MM.1S (cell line): Measurements from ENCODE around the gene IL27RA.
A peak's percentile ranks its signal among the peaks of the same experiment; 100 is the strongest.

ENCODE experiments used
- DNase-seq: peaks from one replicate; pipeline ENCODE4 v3.0.0-alpha.2; 2015
- H2AFZ ChIP-seq: fragments of 300-600 bp; sonication (generic); 2 replicates; pipeline ENCODE4 v1.6.0; 2016; ENCODE audit warnings: antibody characterized with exemption, low read length
- H3F3A ChIP-seq: fragments of 300-600 bp; sonication (generic); 2 replicates; pipeline ENCODE4 v1.6.1; 2016; ENCODE audit warnings: mild to moderate bottlenecking, antibody characterized with exemption, low read length, moderate library complexity, mixed read lengths; ENCODE audit not compliant: insufficient read depth
- H3K27ac ChIP-seq: fragments of 300-600 bp; sonication (generic); 2 replicates; pipeline ENCODE4 v1.5.1; 2016; ENCODE audit warnings: mild to moderate bottlenecking, low read length
- H3K27me3 ChIP-seq: fragments of 300-600 bp; sonication (generic); replicated peaks from 2 replicates; pipeline ENCODE4 v1.6.0; 2016; ENCODE audit warnings: low read length; ENCODE audit not compliant: insufficient read depth
- H3K36me3 ChIP-seq: fragments of 300-600 bp; sonication (generic); replicated peaks from 2 replicates; pipeline ENCODE4 v1.6.1; 2016; ENCODE audit warnings: mild to moderate bottlenecking, low read length, mixed read lengths; ENCODE audit not compliant: insufficient read depth
- H3K4me1 ChIP-seq: fragments of 300-600 bp; sonication (generic); 2 replicates; pipeline ENCODE4 v1.6.1; 2016; ENCODE audit warnings: low read length, mixed read lengths
- H3K4me2 ChIP-seq: fragments of 300-600 bp; sonication (generic); 2 replicates; pipeline ENCODE4 v1.6.0; 2016; ENCODE audit warnings: low read depth, low read length
- H3K4me3 ChIP-seq: fragments of 300-600 bp; sonication (generic); 2 replicates; pipeline ENCODE4 v1.5.1; 2016; ENCODE audit warnings: low read length, mixed read lengths
- H3K79me2 ChIP-seq: fragments of 300-600 bp; sonication (generic); 2 replicates; pipeline ENCODE4 v1.6.1; 2016; ENCODE audit warnings: mixed run types, low read length, mixed read lengths
- H3K9ac ChIP-seq: fragments of 300-600 bp; sonication (generic); 2 replicates; pipeline ENCODE4 v1.6.1; 2016; ENCODE audit warnings: low read length, mixed read lengths
- H3K9me2 ChIP-seq: fragments of 300-600 bp; sonication (generic); replicated peaks from 2 replicates; pipeline ENCODE4 v1.6.1; 2016; ENCODE audit warnings: mild to moderate bottlenecking, low read length, mixed read lengths; ENCODE audit not compliant: insufficient read depth
- H3K9me3 ChIP-seq: fragments of 300-600 bp; sonication (generic); replicated peaks from 2 replicates; pipeline ENCODE4 v1.6.1; 2016; ENCODE audit warnings: mild to moderate bottlenecking, low read length, mixed read lengths; ENCODE audit not compliant: insufficient read depth
- H4K20me1 ChIP-seq: fragments of 300-600 bp; sonication (generic); 2 replicates; pipeline ENCODE4 v1.6.1; 2016; ENCODE audit warnings: mild to moderate bottlenecking, low read length, moderate library complexity, mixed read lengths; ENCODE audit not compliant: insufficient read depth
- EZH2 ChIP-seq: fragments of 300-600 bp; sonication (generic); optimal IDR thresholded peaks from 2 replicates; pipeline ENCODE3; 2017; ENCODE audit warnings: low read depth, mild to moderate bottlenecking, antibody characterized with exemption, low read length, mixed read lengths
- EZH2phosphoT487 ChIP-seq: fragments of 300-600 bp; sonication (generic); IDR thresholded peaks from 2 replicates; pipeline ENCODE4 v1.6.1; 2018; ENCODE audit warnings: antibody characterized with exemption, low read length
- TF ChIP-seq, protein P1 (sequence below): fragments of 300-600 bp; sonication (generic); IDR thresholded peaks from 2 replicates; pipeline ENCODE4 v1.5.1; 2016; ENCODE audit warnings: antibody characterized with exemption, low read length, mixed read lengths

Gene IL27RA

DNA sequence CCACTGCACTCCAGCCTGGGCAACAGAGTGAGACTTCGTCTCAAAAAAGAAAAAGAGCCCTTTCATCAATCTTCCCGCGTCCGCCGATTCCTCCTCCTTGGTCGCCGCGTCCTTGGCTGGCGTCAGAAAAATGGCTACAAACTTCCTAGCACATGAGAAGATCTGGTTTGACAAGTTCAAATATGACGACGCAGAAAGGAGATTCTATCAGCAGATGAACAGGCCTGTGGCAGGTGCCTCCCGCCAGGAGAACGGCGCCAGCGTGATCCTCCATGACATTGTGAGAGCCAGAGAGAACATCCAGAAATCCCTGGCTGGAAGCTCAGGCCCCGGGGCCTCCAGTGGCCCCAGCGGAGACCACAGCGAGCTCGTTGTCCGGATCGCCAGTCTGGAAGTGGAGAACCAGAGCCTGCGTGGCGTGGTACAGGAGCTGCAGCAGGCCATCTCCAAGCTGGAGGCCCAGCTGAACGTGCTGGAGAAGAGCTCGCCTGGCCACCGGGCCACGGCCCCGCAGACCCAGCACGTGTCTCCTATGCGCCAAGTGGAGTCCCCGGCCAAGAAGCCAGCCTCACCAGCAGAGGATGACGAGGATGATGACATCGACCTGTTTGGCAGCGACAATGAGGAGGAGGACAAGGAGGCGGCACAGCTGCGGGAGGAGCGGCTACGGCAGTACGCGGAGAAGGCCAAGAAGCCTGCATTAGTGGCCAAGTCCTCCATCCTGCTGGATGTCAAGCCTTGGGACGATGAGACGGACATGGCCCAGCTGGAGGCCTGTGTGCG, 38.9 kb downstream of the IL27RA start:
- TF ChIP-seq, protein P1, sequence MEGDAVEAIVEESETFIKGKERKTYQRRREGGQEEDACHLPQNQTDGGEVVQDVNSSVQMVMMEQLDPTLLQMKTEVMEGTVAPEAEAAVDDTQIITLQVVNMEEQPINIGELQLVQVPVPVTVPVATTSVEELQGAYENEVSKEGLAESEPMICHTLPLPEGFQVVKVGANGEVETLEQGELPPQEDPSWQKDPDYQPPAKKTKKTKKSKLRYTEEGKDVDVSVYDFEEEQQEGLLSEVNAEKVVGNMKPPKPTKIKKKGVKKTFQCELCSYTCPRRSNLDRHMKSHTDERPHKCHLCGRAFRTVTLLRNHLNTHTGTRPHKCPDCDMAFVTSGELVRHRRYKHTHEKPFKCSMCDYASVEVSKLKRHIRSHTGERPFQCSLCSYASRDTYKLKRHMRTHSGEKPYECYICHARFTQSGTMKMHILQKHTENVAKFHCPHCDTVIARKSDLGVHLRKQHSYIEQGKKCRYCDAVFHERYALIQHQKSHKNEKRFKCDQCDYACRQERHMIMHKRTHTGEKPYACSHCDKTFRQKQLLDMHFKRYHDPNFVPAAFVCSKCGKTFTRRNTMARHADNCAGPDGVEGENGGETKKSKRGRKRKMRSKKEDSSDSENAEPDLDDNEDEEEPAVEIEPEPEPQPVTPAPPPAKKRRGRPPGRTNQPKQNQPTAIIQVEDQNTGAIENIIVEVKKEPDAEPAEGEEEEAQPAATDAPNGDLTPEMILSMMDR = no peak
- H3K4me1 ChIP-seq = peaks cover 3% of the 10 kb centered on the region
- H3K27ac ChIP-seq = no peak overlapping the region

DNA sequence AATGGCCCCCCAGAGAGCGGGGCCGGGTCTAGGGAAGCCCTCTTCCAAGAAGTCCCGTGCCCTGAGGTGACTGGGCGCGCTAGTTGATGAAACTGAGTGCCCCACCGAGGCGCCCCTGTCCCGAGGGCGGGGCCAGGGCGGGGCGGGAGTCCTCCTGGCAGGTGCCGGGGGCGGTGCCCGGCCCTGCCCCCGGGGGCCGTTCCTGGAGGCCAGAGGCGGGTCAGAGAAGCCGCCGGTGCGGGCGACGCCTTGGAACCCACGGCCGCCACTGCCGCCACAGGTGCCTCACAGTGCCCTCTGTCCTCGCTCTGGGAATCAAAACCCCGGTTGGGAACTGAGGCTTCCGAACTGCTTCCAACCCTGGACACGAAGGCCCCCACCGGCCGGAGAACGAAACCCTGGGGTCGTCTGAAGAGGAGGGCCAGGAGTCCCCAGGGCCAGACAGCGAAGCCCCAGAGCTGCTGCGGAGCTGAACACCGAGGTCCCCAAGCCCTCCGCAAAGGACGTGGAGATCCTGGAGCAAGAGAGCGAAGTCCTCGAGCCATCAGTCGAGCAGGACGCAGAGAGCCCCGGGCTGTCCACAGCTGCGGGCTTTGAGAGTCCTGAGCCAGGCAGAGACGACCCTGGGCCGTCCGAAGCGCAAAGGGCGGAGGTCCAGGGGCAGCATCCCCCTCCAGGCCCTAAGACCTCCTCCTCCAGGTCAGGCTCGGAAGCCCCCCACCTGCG, 41.1 kb downstream of the IL27RA start, which contains the start of gene MISP3:
MISP3 (plus strand) TSS at position 252 of the 726 bp plus-strand sequence. CDS start 524 bp downstream, outside the sequence.
- Histone ChIP-seq H3K27me3 (no peaks in the 10 kb centered on the region), H3K9ac (peak within 1 kb of the TSS; percentile 79), H3K4me2 (peak within 1 kb of the TSS; percentile 100), H3K79me2 (peaks cover 7% of the 10 kb centered on the region; the same call in 1 of the 2 replicates), H3K36me3 (no peaks in the 10 kb centered on the region), H3F3A (peaks cover 22% of the 10 kb centered on the region), H3K27ac (peak within 1 kb of the TSS; percentile 69; the same call in 1 of the 2 replicates), H4K20me1 (no peaks in the 10 kb centered on the region), H3K9me2 (no peaks in the 10 kb centered on the region), H3K4me3 (peak within 1 kb of the TSS; percentile 90), H3K9me3 (no peaks in the 10 kb centered on the region), H2AFZ (peak within 1 kb of the TSS; percentile 99), H3K4me1 (peaks cover 3% of the 10 kb centered on the region)
- DNase-seq = peak; percentile 67
- TF ChIP-seq EZH2 (no peak), EZH2phosphoT487 (no peak)
- TF ChIP-seq, protein P1 = no peak

More for the DNA sequence above, 38.9 kb downstream of the IL27RA start:
- H3K9me3 ChIP-seq = no peaks in the 10 kb centered on the region
- no peak overlapping the region for H3K9ac ChIP-seq
- H2AFZ ChIP-seq = no peak overlapping the region
- no peak overlapping the region for H3K4me2 ChIP-seq
- H4K20me1 ChIP-seq = no peaks in the 10 kb centered on the region
- no peaks in the 10 kb centered on the region for H3K36me3 ChIP-seq
- H3K79me2 ChIP-seq = peaks cover 7% of the 10 kb centered on the region; the same call in 1 of the 2 replicates
- no peak for DNase-seq
- no peak overlapping the region for H3K4me3 ChIP-seq
- peaks cover 12% of the 10 kb centered on the region; the same call in 1 of the 2 replicates for H3K27me3 ChIP-seq
- peaks cover 22% of the 10 kb centered on the region for H3F3A ChIP-seq
- no peaks in the 10 kb centered on the region for H3K9me2 ChIP-seq

DNA sequence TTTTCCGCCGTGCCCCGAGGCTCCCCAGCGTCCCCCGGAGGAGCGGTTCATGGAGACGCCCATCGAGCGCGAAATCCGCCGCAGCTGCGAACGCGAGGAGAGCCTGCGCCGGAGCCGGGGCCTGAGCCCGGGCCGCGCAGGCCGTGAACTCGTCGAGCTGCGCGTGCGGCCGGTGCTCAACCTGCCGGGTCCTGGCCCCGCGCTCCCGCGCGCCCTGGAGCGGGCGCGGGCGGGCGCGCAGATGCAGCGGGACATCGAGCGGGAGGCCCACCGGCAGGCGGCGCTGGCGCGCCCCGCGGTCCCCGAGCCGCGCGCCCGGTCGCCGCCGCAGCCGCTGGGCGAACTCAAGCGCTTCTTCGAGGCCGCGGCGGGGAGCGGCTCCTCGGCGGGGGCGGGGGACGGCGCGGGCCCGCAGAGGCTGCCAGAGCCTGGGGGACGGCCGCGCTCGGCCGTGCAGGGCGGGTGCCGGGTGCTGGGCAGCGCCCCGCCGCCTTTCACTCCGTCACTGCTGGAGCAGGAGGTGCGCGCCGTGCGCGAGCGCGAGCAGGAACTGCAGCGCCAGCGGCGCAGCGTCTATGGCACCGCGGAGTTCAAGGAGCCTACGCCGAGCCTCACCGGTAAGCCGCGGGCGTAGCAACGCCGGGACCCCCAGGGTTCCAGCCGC, 41.8 kb downstream of the IL27RA start:
- Histone ChIP-seq H3K79me2 (peaks cover 7% of the 10 kb centered on the region; the same call in 1 of the 2 replicates), H3K4me2 (peak overlapping the region; percentile 100), H3K9me2 (no peaks in the 10 kb centered on the region), H3F3A (peaks cover 22% of the 10 kb centered on the region), H3K9me3 (no peaks in the 10 kb centered on the region), H2AFZ (peak overlapping the region; percentile 99), H3K4me1 (peaks cover 3% of the 10 kb centered on the region), H3K9ac (peak overlapping the region; percentile 79; the same call in 1 of the 2 replicates), H3K4me3 (peak overlapping the region; percentile 90), H3K36me3 (no peaks in the 10 kb centered on the region), H3K27me3 (no peaks in the 10 kb centered on the region), H4K20me1 (no peaks in the 10 kb centered on the region), H3K27ac (peak overlapping the region; percentile 69; the same call in 1 of the 2 replicates)
- no peak for TF ChIP-seq EZH2phosphoT487
- TF ChIP-seq, protein P1 = no peak
- TF ChIP-seq EZH2 = no peak
- peak; percentile 83 for DNase-seq
